GM10266 (cell line): ENCODE measurements around the gene SLC16A7.

ENCODE experiments used
- DNase-seq: peaks from one replicate; pipeline ENCODE4 v3.0.0; 2012; ENCODE audit errors: extremely low spot score
- CTCF ChIP-seq: IDR thresholded peaks from 2 replicates; pipeline ENCODE4 v1.5.1; 2012; ENCODE audit warnings: mild to moderate bottlenecking, low read depth; ENCODE audit not compliant: control insufficient read depth, insufficient read depth; ENCODE audit errors: missing control alignments

Gene SLC16A7

GRCh38 chr12:59803735-59804134 lies 207.9 kb downstream of the SLC16A7 start:
- TF ChIP-seq CTCF = no peak
- DNase-seq = no peak

GRCh38 chr12:59808317-59808910 lies 212.6 kb downstream of the SLC16A7 start:
- TF ChIP-seq CTCF = peak; percentile 59

DNA sequence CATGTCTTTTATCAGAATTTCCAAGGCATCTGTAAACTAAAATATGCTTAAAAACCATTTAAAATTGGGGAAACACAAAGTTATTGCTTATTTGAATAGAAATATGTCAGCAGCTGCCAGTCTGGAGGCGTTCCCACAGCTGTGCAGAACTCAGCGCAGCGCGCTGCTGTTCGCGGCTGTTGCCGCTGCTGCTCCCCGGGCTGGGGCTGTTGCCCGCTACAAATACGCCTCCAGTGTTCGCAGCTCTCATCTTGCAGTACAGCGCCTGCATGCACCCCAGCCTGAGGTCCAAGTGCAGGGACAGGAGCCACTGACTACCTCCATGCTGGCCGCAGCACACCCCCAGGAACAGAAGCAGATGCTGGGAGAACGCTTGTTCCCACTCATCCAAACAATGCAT lies 216.2 kb downstream of the SLC16A7 start:
- no peak for TF ChIP-seq CTCF

More at GRCh38 chr12:59808317-59808910, 212.6 kb downstream of the SLC16A7 start:
- peak; percentile 50 for DNase-seq

DNA sequence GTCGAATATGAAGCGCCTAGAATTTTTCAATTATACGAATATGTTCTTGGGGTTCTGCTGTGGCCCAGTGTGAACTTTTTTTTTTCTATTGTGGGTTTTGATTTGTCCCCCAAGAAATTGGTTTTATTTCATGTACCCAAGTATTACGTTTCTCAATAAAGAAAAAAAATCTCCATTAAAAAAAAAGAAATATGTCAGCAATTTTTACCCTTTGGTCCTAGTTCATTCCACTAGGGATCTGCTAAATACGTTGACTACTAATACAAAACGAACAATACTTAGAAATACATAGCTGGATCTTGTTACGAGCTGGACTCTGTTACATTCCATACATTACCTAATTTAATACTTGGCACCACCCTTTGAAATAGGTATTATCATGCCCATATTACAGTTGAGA lies 216.9 kb downstream of the SLC16A7 start:
- no peak for TF ChIP-seq CTCF
- DNase-seq = no peak

More for the DNA sequence above, 216.2 kb downstream of the SLC16A7 start:
- no peak for DNase-seq

GRCh38 chr12:59820594-59821011 lies 224.8 kb downstream of the SLC16A7 start:
- no peak for TF ChIP-seq CTCF

GRCh38 chr12:59823567-59823966 lies 227.7 kb downstream of the SLC16A7 start:
- no peak for TF ChIP-seq CTCF

More at GRCh38 chr12:59820594-59821011, 224.8 kb downstream of the SLC16A7 start:
- DNase-seq = no peak

GRCh38 chr12:59827767-59828166 lies 231.9 kb downstream of the SLC16A7 start:
- DNase-seq = no peak
- TF ChIP-seq CTCF = no peak

More at GRCh38 chr12:59823567-59823966, 227.7 kb downstream of the SLC16A7 start:
- no peak for DNase-seq
